GM19023 (cell line): ENCODE data around the gene RAP1GAP2.
"Not testable (repeated sequence)": the region's sequence is repeated elsewhere in the genome, so short reads cannot be mapped to it uniquely, and the experiment has no call there.

Experiments
- ATAC-seq: cut with Tn5 transposase; IDR thresholded peaks from one replicate; pipeline ENCODE4 v1.9.1; 2021; ENCODE audit warnings: mild to moderate bottlenecking, moderate library complexity; ENCODE audit not compliant: unreplicated experiment

The RAP1GAP2 gene

DNA sequence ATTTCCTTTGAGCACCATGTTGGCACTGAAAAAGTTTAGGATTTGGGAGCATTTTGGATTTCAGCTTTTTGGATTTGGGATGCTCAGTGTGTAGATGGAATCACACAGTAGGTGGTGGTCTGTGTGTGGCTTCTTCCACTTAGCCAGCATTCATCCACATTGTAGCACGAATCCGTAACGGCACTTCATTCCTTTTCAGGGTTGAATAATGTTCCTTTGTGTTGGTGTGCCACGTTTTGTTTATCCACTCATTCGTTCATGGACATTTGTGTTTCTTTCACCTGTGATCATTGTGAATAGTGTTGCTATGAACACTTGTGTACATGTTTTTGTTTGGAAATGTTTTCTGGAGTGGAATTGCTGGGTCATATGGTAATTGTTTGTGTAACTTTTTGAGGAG lies 85.1 kb downstream of the RAP1GAP2 start:
- no peak for ATAC-seq

DNA sequence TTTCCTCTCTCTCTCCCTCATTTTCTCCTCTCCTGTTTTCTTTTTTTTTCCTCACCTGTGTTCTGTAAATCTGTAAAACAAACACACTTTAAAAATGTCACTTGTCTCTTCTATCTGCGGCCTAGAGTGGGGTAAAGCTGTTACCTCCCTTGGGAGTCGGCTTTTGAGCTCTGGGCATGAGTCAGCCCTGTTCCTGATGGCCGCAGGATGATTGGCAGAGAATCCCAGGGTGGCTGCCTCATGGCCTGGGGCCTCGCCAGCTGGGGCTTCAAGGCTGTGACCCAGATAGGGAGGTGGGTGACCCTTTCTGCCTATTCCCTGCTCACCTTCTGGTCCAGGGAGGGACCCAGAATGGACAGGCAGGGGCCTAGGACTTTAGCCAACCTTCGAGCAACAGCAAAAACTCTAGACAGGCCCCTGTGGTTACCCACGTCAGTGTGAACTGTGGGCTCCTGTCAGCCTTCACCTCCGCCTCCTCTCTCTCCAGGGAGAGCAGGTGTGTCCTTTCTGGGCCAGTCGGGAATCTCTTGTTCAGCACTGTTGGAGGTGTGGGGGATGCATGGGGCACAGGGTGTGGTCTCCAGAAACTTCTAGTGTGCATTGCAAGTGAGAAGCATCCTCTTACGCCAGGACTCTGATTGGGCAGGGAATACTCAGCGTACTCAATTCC lies 87.4 kb downstream of the RAP1GAP2 start:
- ATAC-seq = no peak

DNA sequence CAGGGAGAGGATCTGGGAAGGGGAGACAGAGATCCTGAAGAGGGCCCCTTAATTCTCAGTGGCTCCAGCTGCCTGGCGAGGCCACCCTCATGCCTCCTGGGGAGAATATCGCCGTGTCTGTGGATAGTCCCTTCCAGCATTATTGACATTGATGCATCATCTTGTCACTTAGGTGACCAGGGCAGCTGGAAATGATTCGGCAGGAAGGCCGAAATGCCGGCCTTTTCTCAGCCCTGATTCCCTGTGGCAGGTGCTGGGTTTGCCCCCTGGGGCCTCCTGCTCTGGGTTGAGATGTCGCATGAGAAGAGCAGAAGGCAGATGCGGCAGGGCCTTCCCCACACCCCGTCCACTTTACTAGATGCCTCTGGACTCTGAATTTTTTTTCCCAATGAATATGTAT lies 89.5 kb downstream of the RAP1GAP2 start:
- no peak for ATAC-seq

DNA sequence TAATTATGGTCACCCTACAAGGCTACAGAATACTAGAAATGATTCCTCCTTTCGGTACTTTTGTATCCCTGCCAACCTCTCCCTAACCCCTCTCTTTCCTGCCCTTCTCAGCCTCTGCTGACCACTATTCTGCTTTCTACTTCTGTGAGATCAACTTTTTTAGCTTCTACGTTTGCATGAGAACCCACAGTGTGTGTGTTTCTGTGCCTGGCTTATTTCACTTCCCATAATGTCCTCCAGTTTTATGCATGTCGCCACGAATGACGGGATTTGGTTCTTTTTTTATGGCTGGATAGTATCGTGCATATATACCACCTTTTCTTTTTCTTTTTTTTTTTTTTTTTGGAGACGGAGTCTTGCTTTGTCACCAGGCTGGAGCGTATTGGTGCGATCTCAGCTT lies 92.1 kb downstream of the RAP1GAP2 start:
- ATAC-seq = no peak

DNA sequence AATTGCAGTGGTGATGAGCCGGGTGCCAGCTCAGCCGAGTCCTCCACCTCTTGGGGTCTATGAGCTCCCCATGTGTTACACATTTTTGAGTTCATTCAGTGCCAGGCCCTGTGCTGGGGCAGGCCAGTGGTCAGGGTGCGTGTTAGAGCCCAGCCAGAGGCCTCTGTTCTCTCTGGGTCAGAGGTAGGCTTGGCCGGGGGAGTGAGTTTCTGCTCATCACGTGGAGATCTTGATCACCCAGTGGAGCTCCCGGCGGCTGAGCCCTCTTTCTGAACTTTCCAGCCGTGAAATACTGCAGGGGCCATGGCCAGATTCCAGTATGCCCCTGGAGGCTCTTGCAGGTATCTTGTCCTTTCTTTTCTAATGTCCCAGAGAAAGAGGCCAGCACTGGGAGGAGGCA lies 93.0 kb downstream of the RAP1GAP2 start:
- ATAC-seq = no peak

DNA sequence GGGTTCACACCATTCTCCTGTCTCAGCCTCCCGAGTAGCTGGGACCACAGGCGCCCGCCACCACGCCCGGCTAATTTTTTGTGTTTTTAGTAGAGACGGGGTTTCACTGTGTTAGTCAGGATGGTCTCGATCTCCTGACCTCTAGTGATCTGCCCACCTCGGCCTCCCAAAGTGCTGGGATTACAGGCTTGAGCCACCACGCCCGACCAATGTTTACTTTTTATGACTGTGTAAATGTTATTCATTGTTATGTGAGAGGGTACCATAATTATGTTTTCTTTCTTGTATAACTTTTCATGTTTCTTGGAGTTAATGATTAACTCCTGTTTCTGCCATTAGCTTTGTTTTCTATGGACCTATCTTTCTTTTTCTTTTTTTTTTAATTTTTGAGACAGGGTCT lies 94.5 kb downstream of the RAP1GAP2 start:
- ATAC-seq = not testable (repeated sequence)

DNA sequence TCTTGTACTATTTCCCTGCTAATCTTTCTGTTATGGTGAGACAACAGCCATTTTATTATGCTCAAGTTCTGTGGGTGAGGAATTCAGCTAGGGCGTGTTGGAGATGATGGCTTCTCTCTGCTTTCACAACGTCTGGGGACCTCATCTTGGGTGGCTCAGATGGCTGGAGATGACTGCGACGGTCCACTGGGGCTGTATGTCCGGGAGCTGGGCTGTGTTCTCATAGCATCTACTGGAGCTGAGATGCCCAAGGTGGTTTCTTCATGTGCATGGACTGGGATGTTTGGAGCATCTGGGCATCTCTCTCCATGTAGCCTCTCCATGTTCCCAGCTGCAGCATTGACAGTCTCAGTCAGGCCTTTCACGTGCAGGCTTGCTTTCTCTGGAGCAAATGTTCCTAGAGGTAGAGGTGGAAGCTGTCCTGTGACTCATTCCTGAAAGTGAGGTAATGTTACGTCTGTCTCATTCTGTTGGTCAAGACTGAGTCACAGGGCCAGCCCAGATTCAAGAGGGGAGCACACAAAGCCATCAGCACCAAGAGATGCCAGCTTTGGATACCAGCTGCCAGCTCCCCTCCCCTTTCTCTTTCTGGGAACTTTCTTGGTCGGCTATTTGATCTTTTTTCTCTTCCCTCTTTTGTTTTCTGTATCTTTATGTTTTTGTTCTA lies 96.2 kb downstream of the RAP1GAP2 start:
- no peak for ATAC-seq

DNA sequence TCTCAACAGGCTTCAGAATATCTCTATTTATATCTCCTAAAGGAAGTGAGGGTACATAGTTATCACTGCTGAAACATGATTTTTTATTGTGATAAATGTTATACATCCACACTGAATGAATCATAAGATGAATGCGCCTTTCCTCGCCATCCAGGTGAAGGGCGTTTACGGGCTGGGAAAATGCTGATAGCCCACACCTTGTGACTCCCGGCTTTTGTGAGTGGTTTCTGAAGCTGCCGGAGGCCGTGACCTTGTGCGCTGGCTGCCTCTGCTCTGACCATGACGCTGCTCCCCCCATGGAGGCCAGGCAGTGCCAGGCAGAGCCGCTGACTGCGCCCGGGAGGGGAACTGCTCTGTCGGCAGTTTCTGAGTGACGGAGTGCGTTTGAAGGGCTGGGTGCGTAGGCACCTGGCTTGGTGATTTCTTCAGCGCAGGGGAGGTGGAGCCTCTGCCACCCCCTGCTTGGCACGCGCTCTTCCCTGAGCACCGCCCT lies 97.2 kb downstream of the RAP1GAP2 start:
- no peak for ATAC-seq

DNA sequence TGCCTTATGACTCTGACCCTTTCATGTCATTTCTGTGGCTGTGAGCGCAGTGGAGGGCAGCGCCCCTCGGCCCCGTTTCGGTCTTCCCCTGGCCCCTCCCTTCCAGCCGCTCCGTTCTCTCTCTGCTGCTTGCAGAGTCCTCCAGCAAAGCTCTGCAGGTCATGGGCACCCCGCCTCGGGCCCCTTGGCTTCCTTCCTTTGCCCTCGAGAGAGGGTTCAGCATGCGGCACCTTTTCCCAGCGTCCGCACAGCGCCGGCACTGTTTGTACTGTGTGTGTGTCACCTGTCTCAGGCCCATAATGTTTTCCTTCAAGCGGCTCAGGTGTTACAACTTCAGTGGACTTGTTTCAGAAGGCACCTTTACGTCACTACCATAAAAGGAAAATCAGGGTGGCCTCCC lies 98.5 kb downstream of the RAP1GAP2 start:
- no peak for ATAC-seq

DNA sequence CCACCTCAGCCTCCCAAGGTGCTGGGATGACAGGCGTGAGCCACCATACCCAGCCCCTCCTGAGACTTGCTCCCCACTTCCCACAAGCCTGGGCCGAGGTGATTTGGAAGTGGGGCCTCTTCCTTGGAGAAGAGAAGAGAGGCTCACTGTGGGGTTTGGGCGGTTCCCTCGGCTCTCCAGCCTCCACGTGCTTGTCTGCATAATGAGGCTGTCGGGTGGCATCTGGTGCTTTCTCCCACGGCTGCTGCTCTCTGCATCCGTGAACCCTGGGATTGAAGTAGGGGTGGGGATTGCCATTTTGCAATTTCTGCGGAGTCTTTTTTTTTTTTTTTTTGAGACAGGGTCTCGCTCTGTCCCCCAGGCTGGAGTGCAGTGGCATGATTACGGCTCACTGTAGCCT lies 101.4 kb downstream of the RAP1GAP2 start:
- no peak for ATAC-seq

DNA sequence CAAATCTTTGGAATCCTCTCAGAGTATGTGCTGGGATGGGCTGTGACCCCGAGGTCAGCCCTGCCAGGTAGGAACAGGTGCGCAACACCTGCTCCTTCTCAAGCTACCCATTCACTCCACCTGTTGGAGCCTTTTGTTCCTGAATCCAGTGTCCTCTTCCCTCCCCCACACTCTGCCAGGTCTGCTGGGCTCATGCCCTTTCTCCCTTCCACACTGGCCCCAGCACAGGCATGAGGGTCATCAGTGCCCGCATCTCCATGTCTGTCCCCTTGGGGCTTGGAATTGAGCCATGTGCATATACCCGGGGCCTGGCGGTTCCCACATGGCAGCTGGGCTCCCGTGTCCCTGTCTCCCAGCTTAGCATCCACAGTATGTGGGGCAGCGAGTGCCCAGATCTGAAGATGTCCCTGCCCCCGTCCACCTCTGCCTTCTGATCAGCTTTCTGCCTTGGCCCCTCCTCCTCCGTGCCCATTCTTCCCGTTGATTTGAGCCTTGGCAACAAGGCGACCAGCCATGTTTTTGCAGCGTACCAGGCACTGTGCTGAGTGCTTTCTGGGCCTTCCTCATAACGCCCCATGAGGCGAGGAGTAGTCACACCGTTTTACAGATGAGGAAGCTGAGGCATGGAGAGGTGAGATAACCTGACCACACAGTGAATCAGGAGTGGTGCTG lies 102.2 kb downstream of the RAP1GAP2 start:
- no peak for ATAC-seq

DNA sequence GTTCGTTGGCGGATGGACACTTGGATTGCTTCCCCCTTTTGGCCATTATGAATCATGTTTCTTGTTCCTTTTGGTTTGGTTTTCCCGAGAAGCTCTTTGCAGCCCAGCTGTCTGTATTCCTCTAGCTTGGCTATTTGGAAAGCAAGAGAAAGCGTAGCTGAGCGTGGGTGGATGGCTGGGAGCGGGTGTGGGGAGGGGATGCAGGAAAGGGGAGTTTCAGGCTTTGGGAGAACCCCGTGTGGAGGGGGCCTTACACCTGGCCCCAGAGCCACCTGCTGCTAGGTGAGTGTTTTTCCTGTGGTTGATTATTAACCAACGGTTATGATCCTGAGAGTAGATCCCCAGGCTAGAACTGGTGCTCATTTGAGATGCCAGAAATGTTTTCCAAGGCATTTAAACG lies 103.7 kb downstream of the RAP1GAP2 start:
- no peak for ATAC-seq

DNA sequence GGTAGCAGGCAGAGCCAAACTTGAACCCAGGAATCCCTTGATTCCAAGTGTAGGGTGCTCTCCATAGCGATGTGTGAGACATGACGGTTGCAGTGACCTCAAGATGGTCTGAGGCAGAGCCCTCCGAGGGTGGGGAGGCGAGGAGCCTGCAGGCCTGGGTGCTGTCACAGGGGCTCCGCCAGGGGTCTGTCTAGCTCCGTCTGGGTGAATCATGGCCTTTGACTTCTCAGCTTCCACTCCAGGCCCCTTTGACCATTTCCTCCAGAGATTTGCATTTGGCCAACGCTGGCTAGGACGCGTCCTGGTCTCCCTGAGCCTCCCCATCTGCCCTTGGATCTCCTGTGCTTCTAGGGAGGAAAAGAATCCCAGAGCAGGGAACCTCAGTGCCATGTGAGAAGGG lies 104.6 kb downstream of the RAP1GAP2 start:
- no peak for ATAC-seq

DNA sequence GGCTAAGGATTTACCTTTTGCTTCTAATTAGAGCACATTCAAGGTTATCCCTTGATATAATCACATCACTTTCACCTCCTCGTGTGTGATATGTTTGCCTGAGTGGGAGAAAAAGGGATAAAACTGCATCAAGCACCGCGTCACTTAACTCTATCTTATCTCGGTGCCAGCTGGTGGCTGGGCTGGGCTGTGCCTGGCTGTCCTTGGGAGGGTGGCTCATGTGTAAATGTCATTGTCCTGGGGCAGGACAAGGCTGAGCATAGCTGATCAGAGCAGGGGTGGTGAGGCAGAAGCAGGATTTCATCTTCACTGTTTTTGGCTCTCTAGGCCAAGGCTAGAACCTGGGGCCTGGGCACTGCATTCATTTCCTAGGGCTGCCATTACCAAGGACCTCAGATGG lies 105.3 kb downstream of the RAP1GAP2 start:
- no peak for ATAC-seq

DNA sequence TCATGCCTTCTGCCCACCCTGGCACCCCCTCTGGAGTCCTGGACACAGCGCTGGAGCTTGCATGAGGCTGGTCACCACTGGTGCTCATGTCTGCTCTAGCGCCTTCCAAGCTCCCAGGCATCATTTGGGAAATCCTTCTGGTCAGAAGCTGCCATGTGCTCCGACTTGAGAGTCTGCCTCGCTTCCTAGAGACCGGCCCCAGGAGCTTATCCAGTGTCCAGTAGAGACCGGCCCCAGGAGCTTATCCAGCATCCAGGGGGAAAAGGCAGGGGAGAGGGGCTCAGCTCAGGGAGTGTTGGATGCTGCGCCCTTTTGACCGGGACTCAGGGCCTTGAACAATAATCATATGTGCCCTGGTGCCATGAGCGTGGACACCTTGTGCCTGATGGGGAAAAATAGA lies 106.3 kb downstream of the RAP1GAP2 start:
- ATAC-seq = no peak

DNA sequence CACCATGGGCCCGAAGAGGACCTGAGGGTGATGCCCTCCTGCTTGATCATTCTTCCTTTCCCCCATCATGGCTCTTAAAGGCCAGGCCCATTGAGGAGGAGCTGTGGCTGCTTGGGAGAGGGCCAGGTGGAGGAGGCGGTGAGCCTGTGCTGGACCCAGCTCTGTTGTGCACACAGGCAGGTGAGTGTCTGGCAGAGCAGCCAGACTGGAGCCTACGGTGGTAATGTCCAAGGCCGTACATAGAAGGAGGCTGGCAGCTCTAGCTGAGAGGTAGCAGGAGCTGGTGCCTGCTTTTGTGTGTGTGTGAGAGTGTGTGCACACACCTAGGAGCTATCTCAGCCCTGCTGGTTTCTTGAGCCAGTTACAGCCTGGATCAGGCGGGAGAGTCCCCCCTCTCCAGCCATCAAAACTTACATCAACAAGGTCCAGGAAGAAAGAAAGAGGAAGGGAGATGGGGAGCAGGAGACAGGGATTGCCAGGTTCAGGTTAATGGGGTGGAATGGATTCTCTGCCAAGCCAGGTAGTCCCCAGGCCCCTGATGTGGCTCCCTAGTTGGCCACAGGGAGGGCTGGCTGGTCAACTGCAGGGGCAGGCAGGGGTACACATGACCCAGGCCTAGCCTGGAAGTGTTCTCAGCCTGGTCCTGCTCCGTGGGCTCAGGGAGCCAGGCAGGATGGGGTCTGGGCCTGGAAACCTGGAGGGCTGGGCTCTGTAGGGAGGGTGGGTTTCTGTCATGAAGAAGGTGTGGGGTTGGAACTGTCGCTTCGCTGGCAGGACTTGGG lies 107.1 kb downstream of the RAP1GAP2 start:
- no peak for ATAC-seq

DNA sequence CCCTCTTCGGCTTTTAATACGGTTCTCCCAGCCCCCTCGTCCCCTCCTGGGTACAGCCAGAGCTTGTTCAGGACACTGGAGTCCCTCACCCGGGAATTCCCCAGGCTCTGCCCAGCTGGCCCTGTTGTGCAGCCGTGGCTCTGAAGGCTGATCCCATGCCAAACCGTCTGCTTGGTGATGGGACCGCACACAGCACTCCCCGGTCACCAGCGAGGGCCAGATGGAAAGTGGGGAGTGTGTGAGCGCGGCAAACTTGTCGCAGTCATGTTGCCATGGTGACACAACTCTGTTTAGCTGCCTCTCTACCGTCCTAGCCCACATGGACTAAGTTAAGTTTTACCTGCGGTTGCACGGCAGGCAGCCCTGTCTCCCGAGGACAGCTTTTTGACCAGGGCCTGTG lies 107.9 kb downstream of the RAP1GAP2 start:
- ATAC-seq = no peak

DNA sequence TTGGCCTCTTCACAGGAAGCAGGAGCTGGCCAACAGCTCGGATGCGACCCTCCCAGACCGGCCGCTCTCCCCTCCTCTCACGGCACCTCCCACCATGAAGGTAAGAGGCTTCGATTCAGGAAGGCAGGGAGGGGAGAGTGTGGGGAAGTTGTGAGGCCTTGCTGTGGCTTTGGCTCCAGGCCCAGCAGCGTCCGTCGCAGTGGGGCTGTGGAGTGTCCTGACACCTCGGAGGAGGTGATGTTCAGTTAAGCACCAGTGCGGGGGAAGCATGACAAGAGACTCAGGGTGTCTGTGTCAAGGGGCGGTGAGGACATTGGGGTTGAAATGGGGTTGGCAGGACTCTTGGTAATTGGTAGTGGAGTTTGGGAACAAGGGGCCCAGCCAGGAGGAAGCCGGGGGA lies 109.0 kb downstream of the RAP1GAP2 start:
- ATAC-seq = no peak

DNA sequence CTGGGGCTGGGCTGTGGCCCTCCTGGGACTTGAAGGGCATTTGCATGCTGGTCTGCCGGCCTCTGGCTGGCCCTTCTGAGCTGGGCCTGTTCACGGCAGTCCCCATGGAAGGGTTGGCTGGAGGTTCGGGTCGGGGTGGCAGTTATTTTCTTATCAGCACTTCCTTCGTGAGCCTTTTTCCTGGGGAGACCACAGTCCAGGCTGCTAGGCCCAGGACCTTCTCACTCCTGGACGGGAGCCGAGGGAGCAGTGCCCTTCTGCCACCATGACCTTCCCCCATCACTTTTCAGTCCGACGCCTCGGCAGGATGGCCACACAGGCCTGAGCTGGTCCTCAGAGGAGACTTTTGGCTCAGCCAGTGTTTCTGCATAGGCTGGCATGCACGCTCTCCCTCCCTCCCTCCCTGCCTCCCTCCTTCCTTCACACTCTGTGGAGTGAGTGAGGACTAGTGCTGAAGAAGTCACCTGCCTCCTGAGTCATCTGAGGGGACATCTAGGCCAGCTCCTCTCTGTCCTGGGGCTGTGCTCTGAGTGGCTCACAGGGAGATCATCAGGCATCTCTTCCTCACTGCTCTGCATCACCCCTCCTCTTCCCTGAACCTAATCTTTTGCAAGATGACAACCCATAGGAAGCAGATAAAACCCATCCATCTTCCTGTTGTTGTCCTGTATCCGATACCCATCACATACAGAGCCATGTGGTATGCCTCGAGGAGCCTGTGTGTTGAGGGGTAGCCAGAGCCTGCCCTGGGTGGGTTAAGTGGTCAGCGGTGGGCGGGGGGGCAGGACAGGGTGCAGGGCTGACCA lies 109.7 kb downstream of the RAP1GAP2 start:
- ATAC-seq = no peak

DNA sequence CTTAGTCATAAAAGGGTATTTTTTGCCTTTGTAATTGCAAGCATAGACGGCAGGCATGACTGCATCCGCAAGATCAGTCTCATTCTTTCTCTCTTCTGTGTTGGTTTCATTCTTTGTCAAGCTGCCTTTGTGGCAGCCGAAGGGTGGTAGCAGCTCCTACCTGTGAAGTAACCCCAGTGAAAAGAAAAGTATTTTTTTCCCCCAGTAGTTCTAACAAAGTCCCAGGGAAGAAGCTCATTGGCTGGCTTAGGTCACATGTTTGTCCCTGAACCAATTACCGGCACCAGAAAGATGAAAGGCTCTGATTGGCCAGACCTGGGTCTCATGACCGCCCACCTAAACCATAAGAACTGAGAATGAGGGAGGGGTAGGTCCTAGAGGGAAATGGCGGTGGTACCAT lies 110.7 kb downstream of the RAP1GAP2 start:
- no peak for ATAC-seq
